A549 treated with ZK216348 at 1 μM for 4 hours (cell line): ENCODE results near the gene CNNM3. TPM values are rescaled to one million over a fixed set of nuclear protein-coding genes. Genes with fewer than 3 reads are reported as not detected.

Experiments
- total RNA-seq: library from RNA; stranded (reverse); fragments of 200-300 nt; extraction: Qiagen RNA extraction; gene quantifications from 5 replicates; pipeline ENCODE4 v1.2.3, GENCODE V29; 2022; ENCODE audit warnings: low read depth

Gene CNNM3
- 7.9 to 15.9 TPM (median 13.8 TPM) in 5 replicates for total RNA-seq

GRCh38 chr2:96816127-96816835, at the start of gene CNNM3:
TSS of gene CNNM3 (plus strand) at chr2:96816268. CDS start at chr2:96816278, 10 bp downstream.

GRCh38 chr2:96843538-96844268, 27.6 kb downstream of the CNNM3 start, which contains the start of gene ANKRD23:
TSS of gene ANKRD23 (minus strand) at chr2:96844021. CDS start at chr2:96843992, 29 bp downstream.

GRCh38 chr2:96857667-96858372, 41.8 kb downstream of the CNNM3 start, which contains the start of gene ANKRD39:
TSS of gene ANKRD39 (minus strand) at chr2:96858016. CDS start at chr2:96857987, 29 bp downstream.

GRCh38 chr2:96869822-96870625, 54.0 kb downstream of the CNNM3 start, which contains the start of gene SEMA4C:
TSS of gene SEMA4C (minus strand) at chr2:96870080. CDS start at chr2:96867886, 2,194 bp downstream.

Other genes starting within 250 kb of the CNNM3 start
- 22.0 to 31.2 TPM (median 27.7 TPM) in 5 replicates for gene KANSL3, start 178.0 kb upstream of the CNNM3 start, total RNA-seq
- not detected in 5 replicates for gene FER1L5, start 173.5 kb upstream of the CNNM3 start, total RNA-seq
- 19.3 to 24.3 TPM (median 21.9 TPM) in 5 replicates for gene LMAN2L, start 76.2 kb upstream of the CNNM3 start, total RNA-seq
- gene CNNM4, start 55.4 kb upstream of the CNNM3 start, total RNA-seq, result 10.3 to 15.5 TPM (median 13.6 TPM) in 5 replicates
- 0.45 to 3.1 TPM (median 2.2 TPM) in 5 replicates for gene ANKRD23, start 27.8 kb downstream of the CNNM3 start, total RNA-seq
- gene ANKRD39, start 41.7 kb downstream of the CNNM3 start, total RNA-seq, result 19.0 to 22.0 TPM (median 20.6 TPM) in 5 replicates
- gene SEMA4C, start 53.8 kb downstream of the CNNM3 start, total RNA-seq, result 12.2 to 25.7 TPM (median 20.2 TPM) in 5 replicates
- not detected in 5 replicates for gene FAM178B, start 170.3 kb downstream of the CNNM3 start, total RNA-seq